Measurements from ENCODE around the gene KCTD15. TPM values are rescaled to one million over a fixed set of nuclear protein-coding genes. Genes with fewer than 3 reads are reported as not detected.

KCTD15 gene
- total and polyA plus RNA-seq, 2 of the 4 experiments (the other 2 are of a cell fraction): 16.3 to 19.6 TPM

GRCh38 chr19:33777351-33777750 is 19.3 kb upstream of the KCTD15 start:
- H3K79me1 ChIP-seq (ENCODE audit: low read depth in 1 of 2, low read length in 2 of 2): no peaks in the 10 kb centered on the region
- no peak overlapping the region for H3K4me2 ChIP-seq (ENCODE audit: low read depth, low read length)
- no peak overlapping the region for H3K18ac ChIP-seq (ENCODE audit: low read depth, low read length)
- H4K5ac ChIP-seq (ENCODE audit: low read depth, low read length): no peak overlapping the region
- H3K56ac ChIP-seq (ENCODE audit: extremely low read depth, insufficient read depth, low read length): no peak overlapping the region
- no peak overlapping the region for H2BK20ac ChIP-seq (ENCODE audit: low read depth, low read length)
- H2AFZ ChIP-seq (replicated peaks; ENCODE audit: low read length, poor library complexity): no peak overlapping the region
- no peaks in the 10 kb centered on the region for H3K36me3 ChIP-seq (ENCODE audit: control insufficient read depth, insufficient read depth, low read length)
- H3K9ac ChIP-seq (ENCODE audit: low read depth, low read length): no peak overlapping the region
- H3K4ac ChIP-seq (ENCODE audit: low read depth, low read length): no peak overlapping the region
- TF ChIP-seq CEBPB (IDR thresholded peaks at IDR 0.05; ENCODE audit: low read depth, low read length): no peak
- in situ Hi-C loops (cut with MboI; ENCODE audit: low sequenced_read_pairs): loop anchor here (5.0 to 25.0 kb wide), 2 partner anchors 320 to 560 kb away; no protein-coding TSS in a partner anchor
- no peak overlapping the region for H3K4me3 ChIP-seq (ENCODE audit: insufficient read depth, low read depth, low read length)
- CTCF ChIA-PET: interaction anchor here (0.5 to 3.2 kb wide), 45 partner anchors 8 to 714 kb away, joined by 3 to 36 read pairs (median 4); partner anchors contain the start of gene KCTD15
- H2BK5ac ChIP-seq (ENCODE audit: low read depth, low read length, poor library complexity, severe bottlenecking): no peak overlapping the region
- POLR2A ChIA-PET (ENCODE audit: unreplicated experiment): no interaction called here
- H2BK15ac ChIP-seq (ENCODE audit: low read depth, low read length): no peak overlapping the region
- no peak overlapping the region for H3K14ac ChIP-seq (replicated peaks; ENCODE audit: low read depth, low read length)
- H4K91ac ChIP-seq (ENCODE audit: insufficient read depth, low read depth, low read length): no peak overlapping the region
- H3K9me1 ChIP-seq (ENCODE audit: insufficient read depth, low read length): 0 out of 2 replicates have a peak, but pooled peaks cover 4% of the 10 kb centered on the region
- DNase-seq: no peak
- no peak overlapping the region for H2AK9ac ChIP-seq (replicated peaks; ENCODE audit: low read depth, low read length, poor library complexity)
- no TSS peak for BruUV-seq (replicated peaks)
- intact Hi-C loops (cut with micrococcal nuclease): loop anchor here (10.0 kb wide), 1 partner anchor 653 kb away; no protein-coding TSS in a partner anchor
- no peak overlapping the region for H4K8ac ChIP-seq (ENCODE audit: low read depth in 2 of 2, low read length in 2 of 2)
- WGBS, 2 experiments (ENCODE audit: extremely low coverage in 2 of 2, insufficient read length in 1 of 2): 60% methylated on average over 2 of the region's 9 CpGs; no CpG with 5 or more reads in 1 of the 2 experiments
- no peak for ATAC-seq (ENCODE audit: low read depth)
- H4K20me1 ChIP-seq (ENCODE audit: insufficient read depth, low read length): no peaks in the 10 kb centered on the region
- peaks cover 16% of the 10 kb centered on the region; the same call in 1 of the 2 replicates for H3K27me3 ChIP-seq (ENCODE audit: control insufficient read depth, insufficient read depth, low read length)
- no peak overlapping the region for H2BK120ac ChIP-seq (ENCODE audit: low read depth, low read length)
- no peaks in the 10 kb centered on the region for H3K4me1 ChIP-seq (ENCODE audit: control insufficient read depth, insufficient read depth, low read length)
- H3K27ac ChIP-seq (ENCODE audit: insufficient read depth, low read length): no peak overlapping the region
- dilution Hi-C loops (cut with HindIII; ENCODE audit: low sequenced_read_pairs, unreplicated experiment): no loop called here
- H2AK5ac ChIP-seq (ENCODE audit: low read depth, low read length): no peak overlapping the region
- no peaks in the 10 kb centered on the region for H3K9me3 ChIP-seq (ENCODE audit: control insufficient read depth, insufficient read depth, low read length)
- H3K23ac ChIP-seq (ENCODE audit: low read depth, low read length): no peak overlapping the region

Measured in IMR-90 (cell line).